HG02763 (cell line): Measurements from ENCODE around the gene KIFAP3.

Source experiments
- ATAC-seq: cut with Tn5 transposase; IDR thresholded peaks from one replicate; pipeline ENCODE4 v1.9.1; 2021; ENCODE audit warnings: mild to moderate bottlenecking, moderate library complexity; ENCODE audit not compliant: unreplicated experiment

KIFAP3 gene

GRCh38 chr1:169995993-169996392 lies 78.5 kb downstream of the KIFAP3 start:
- no peak for ATAC-seq

DNA sequence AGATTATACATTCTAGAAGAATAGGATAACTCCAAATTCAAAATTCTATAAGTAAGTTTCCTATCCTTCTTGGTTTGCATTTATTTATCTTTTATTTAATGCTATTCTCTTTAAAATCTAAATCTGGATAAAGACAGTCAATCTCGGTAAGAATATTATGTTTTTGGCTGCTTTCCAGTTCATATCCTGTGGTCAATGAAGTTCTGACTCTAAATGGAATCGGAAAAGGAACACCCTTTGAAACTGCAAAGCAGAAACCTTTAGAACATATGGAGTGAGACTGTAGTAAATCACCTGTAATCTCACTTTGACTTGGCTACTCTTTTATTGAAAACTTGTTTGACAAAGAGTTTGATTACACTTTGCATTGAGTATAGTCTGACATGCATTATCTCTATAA lies 85.2 kb downstream of the KIFAP3 start:
- no peak for ATAC-seq

DNA sequence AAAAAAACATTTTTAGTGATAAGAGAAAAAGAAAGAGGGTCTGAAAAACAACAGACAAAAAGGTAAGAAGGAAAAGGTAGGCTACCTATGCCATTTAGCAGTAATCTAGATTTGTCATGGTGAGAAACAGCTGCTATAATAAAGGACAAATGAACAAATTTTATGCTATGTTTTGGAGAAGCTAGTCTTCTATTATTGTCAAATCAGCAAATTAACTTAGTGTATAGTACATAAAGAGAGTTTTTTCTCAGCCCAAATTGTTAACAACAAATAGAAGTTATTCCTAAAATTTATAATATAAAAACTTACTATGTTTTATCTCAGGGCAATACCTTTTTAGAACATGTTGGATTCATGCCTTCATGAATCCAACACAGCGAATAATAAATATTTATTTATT lies 88.7 kb downstream of the KIFAP3 start:
- ATAC-seq = no peak

GRCh38 chr1:169974067-169974466 lies 100.4 kb downstream of the KIFAP3 start:
- no peak for ATAC-seq

GRCh38 chr1:169970114-169970513 lies 104.4 kb downstream of the KIFAP3 start:
- no peak for ATAC-seq

DNA sequence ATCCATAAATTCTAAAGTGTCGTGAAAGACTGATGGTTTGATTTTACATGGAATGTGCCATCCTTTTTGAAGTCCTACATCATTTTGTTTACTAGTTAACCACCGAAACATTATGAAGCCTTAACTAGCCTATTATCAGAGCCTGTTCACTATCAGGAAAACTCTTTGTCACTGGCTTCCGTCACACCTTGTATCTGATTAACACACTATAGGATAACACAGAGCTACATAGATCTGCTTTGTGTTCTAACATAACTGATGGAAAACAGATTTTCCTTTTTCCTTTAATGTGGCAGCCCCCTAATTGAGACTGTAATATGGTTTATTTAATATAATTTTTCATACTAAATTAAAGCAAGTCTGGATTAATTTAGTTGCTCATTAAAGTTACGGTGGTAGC lies 106.3 kb downstream of the KIFAP3 start:
- no peak for ATAC-seq

DNA sequence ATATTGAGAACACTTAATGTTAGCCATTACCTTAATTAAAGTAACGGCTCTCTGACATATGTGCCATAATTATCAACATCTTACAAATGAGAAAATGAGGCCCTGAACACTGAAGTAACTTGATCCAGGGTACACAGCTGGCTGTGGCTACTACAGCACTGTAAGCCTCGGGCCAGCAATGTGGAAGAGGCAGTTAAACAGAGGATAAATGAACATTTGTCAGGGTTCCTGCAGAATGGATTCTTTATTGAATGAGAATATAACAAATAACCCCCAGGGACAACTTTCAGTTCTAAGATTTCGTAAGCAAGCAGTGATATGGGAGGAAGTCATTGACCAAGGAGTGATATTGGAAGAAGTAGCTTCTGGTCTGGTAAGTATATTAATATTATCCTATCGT lies 110.3 kb downstream of the KIFAP3 start:
- no peak for ATAC-seq

- ATAC-seq = no peak
These were observed 114.8 kb downstream of the KIFAP3 start for GRCh38 chr1:169959686-169960085.

GRCh38 chr1:169958987-169959386 lies 115.5 kb downstream of the KIFAP3 start:
- ATAC-seq = no peak

DNA sequence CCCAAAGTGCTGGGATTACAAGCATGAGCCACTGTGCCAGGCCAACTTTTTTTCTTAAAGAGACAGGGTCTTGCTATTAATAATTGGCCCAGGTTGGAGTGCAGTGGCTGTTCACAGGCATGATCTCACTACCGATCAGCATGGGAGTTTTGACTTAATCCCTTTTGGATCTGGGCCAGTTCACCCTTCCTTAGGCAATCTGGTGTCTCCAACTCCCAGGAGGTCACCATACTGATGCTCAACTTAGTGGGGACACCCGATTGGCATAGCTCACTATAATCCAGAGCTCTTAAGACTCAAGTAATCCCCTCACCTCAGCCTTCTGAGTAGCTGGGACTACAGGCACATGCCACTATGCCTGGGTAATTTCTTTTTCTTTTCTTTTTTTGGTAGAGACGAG lies 116.6 kb downstream of the KIFAP3 start:
- no peak for ATAC-seq

DNA sequence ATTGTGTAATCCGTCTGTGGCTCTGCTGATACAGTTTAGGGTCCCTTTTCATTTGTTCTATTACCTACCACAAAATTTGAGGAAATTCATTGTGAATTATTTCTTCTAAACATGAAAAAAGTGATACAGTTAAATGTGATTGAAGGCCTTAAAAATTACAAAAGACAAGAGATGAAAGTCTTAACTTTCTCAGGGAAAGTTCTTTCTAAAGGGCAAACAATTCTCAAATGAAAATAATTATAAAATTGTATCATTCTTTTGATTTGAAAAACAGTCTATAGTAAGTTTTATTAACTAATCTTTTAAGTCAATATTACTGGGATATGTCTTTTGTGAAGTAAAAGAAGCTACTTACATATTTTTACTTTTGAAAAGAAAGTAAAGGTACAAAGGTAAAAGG lies 123.4 kb downstream of the KIFAP3 start:
- no peak for ATAC-seq

DNA sequence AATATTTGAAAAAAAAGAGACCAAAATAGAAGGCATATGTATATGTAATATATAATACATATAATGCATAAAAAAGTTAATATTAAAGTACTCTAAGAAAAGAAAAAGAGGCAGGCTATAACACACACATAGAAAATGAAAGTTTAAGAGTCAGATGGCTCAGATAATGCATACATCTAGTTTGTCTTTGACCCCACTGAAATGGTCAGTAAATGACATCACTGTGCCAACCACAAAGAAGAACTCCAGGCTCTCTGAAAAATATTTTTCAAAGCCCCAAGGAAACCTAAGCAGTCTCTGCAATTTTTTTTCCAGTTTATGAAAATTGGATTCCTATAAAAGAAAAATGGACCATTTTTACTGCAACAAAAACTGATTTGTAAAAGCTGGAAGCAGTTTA lies 125.4 kb downstream of the KIFAP3 start:
- ATAC-seq = no peak

DNA sequence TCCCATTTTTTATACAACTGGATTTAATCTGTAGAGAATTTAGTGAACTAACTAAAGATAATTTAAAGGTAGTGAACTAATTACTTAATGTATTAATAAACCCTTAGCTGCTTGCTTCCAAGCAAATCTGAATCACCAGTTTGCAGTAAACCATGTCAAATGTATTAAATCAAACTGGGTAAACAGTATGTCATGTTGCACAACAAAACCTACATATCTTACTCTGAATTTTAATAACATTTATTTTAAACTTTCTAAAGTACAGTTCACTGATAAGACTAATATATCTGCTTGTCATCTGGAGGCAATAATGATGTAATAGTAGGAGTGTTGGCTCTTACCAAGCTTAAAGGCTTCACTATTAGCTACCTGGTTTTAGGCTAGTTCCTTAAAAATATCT lies 128.3 kb downstream of the KIFAP3 start:
- no peak for ATAC-seq

GRCh38 chr1:169945181-169945580 lies 129.3 kb downstream of the KIFAP3 start:
- ATAC-seq = no peak

- ATAC-seq = no peak
These were observed 129.9 kb downstream of the KIFAP3 start for GRCh38 chr1:169944621-169945020.

DNA sequence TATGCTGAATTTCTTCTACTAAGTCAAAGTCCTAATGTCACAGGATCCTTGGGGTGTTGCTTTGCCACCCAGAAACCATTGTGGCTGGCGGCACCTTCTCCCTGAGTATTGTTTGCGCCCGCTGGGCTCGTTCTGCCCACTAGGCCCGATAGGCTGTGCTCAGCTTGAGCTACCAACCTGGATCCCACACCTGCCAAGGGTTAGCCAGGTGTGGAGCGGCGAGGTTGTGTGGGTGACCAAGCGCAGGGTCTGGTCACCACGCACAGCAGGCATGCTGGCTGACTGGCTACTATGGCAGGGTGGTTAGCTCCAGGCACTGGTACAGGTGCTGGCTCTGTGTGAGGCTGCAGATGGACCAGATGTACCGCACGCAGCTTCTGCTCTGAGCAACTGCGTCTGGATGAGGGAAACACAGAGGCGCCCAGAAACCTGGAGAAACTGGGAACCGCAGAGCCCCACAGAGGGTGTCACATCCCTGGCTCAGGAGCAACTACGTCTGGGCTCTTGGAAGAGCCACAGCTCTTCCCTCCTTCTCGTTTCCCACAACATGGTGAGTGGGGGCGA lies 130.4 kb downstream of the KIFAP3 start:
- no peak for ATAC-seq

DNA sequence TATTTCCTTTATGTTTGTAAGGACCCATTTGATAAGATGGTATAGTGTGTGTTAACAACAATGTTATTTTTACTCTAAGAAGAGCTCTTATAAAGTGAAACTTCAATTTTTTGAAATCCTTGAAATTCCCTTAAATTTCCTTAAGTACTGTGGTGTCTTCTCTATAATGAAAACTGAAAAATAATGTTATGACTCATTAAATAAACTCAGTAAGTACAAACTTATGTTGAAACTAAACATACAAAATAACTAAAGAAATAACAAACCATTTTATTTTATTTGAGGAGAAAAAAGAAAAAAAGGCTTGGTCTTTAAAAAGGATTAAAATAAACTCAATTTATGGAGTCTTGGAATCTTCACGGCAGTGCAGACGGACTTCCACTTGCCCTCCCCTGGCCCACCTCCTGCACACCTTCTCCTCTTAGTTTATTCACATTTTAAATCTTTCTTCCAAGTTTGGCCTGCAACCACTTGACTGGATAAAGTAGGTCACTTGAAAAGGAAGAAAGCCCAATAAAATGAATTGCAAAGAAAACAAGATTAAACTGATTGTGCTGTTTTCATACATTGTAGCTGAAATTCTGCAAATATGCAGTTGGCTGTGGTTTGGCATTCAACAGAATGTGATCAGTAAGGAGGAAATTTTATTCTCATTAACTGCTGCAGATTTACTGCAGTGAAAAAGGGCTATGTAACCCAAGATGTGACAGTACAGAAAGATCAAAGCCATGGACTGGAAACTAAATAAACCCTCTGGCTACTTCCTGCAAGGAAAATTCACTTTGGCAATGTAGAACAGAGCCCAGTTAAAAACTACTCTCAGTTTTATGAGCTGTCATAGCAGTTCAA lies 132.3 kb downstream of the KIFAP3 start:
- ATAC-seq = no peak

DNA sequence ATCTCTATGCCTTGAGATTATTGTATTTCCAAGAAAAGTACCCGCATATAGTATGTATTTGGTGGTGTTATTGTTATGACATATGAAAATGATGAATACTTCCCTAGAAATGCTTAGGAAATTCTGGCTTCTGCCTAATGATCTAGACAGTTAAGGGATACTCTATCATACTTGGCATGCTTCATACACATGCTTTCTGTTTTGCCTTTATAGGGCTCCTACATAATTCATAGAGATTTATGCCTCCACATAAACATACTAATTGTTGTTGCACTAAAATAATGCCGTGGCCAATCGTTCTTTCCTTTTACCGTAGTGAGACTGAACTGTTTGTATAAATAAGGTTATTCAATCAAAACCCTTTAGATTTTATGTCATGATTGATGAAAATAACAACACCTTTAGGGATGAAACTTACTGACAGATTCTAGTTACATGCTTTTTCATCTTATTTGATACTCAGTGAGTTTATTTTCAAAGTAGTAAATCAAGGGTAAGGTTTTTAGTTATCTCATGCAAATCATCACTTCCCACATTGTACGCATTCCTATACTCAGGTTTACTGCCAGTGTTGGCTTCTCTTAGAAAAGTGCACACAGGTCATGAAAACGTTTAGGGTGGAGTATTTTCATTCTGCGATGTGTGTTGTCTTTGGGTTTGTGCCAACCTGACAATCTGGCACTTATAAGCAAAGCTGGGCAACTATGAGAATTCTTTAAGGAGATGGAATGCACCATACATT lies 140.3 kb downstream of the KIFAP3 start:
- ATAC-seq = no peak

DNA sequence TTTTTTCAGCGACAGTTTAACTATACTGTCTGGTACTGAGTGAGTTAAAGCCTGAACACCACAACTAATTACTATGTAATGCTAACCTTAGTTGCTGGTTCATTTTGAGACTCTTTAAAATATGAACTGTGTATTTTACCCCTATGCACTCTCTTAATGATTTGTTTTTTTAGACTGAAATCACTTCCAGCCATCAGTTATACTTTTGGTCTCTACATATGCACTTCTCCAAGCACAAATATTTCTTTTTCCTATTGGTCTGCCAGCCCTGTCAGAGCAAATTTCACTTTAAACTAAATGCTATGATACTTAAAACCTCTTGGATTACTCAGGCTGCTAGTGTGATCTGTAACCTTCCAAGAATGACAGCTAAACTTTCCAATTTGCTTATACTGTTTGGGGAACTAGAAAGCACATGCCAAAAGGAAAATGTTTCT lies 142.7 kb downstream of the KIFAP3 start:
- ATAC-seq = no peak

- no peak for ATAC-seq
These were observed 145.3 kb downstream of the KIFAP3 start for GRCh38 chr1:169929210-169929526.

DNA sequence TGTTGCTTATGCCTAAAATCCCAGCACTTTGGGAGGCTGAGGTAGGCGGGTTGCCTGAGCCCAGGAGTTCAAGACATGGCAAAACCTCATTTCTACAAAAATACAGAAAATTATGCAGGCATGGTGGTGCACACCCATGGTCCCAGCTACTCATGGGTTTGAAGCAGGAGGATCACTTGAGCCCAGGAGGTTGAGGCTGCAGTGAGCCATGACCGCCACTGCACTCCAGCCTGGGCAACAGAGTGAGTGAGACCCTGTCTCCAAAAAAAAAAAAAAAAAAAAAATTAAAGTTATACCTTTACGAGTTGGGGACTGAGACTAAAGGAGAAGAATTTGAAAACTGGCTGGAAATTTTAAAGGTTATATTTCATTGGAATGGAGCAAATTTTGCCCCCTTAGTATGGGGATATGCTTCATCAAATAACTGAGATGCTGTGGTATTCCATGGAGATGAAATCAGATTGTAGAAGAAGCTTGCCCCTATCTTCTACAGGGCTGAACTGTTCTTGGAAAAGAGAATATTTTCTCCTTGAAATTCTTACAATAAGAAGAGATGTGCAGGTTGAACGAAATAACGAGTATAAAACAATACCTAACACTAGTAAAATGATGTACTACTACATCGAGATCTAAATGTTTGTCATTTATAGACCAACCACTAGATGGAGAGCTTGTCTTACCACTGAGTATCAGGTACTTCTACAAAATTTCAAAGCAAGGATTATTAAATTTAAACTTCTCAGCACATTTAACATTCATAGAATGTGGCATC lies 145.9 kb downstream of the KIFAP3 start:
- peak; percentile 71 for ATAC-seq
